H9 (cell line): Measurements from ENCODE around the gene DDX28. TPM values are rescaled to one million over a fixed set of nuclear protein-coding genes. Genes with fewer than 3 reads are reported as not detected.

Experiments used
- DNase-seq: peaks from one replicate; pipeline ENCODE4 v3.0.0-alpha.2; 2017
- H2AFZ ChIP-seq: one replicate; pipeline ENCODE4 v1.6.1; 2013; ENCODE audit warnings: mild to moderate bottlenecking, low read length, control low read depth, moderate library complexity
- H2AK5ac ChIP-seq: 2 replicates; pipeline ENCODE4 v1.6.1; 2013; ENCODE audit warnings: low read length, control low read depth, mixed read lengths; ENCODE audit not compliant: insufficient read length
- H2BK120ac ChIP-seq: one replicate; pipeline ENCODE4 v1.6.1; 2013; ENCODE audit warnings: low read depth, mild to moderate bottlenecking, low read length, control low read depth, inconsistent platforms; ENCODE audit not compliant: poor library complexity, severe bottlenecking
- H2BK12ac ChIP-seq: 2 replicates; pipeline ENCODE4 v1.6.1; 2013; ENCODE audit warnings: low read length, control low read depth, mixed read lengths, low read depth; ENCODE audit not compliant: insufficient read length
- H2BK15ac ChIP-seq: 2 replicates; pipeline ENCODE4 v1.6.1; 2013; ENCODE audit warnings: low read depth, low read length, control low read depth
- H2BK20ac ChIP-seq: one replicate; pipeline ENCODE4 v1.6.1; 2013; ENCODE audit warnings: low read depth, mild to moderate bottlenecking, low read length, control low read depth, inconsistent platforms; ENCODE audit not compliant: poor library complexity, severe bottlenecking
- H2BK5ac ChIP-seq: 2 replicates; pipeline ENCODE4 v1.6.1; 2013; ENCODE audit warnings: low read length, control low read depth, mixed read lengths; ENCODE audit not compliant: insufficient read length
- H3K14ac ChIP-seq: 2 replicates; pipeline ENCODE4 v1.6.1; 2013; ENCODE audit warnings: low read length, control low read depth; ENCODE audit not compliant: insufficient read depth
- H3K18ac ChIP-seq: 2 replicates; pipeline ENCODE4 v1.6.1; 2013; ENCODE audit warnings: low read depth, mild to moderate bottlenecking, mixed read lengths, low read length, control low read depth; ENCODE audit not compliant: insufficient read length
- H3K23ac ChIP-seq: 2 replicates; pipeline ENCODE4 v1.6.1; 2013; ENCODE audit warnings: low read length, control low read depth, mixed read lengths, low read depth; ENCODE audit not compliant: insufficient read length
- H3K23me2 ChIP-seq: 2 replicates; pipeline ENCODE4 v1.6.1; 2013; ENCODE audit warnings: low read depth, mild to moderate bottlenecking, mixed read lengths, low read length, control low read depth; ENCODE audit not compliant: insufficient read length, poor library complexity, severe bottlenecking
- H3K27ac ChIP-seq: 2 replicates; pipeline ENCODE4 v1.5.1; 2013; ENCODE audit warnings: low read length, control low read depth, mixed read lengths, low read depth; ENCODE audit not compliant: insufficient read length
- H3K27me3 ChIP-seq: 2 replicates; pipeline ENCODE4 v1.6.1; 2013; ENCODE audit warnings: low read length, control low read depth, inconsistent platforms; ENCODE audit not compliant: insufficient read depth
- H3K4ac ChIP-seq: 2 replicates; pipeline ENCODE4 v1.6.1; 2013; ENCODE audit warnings: low read depth, mild to moderate bottlenecking, control low read depth, inconsistent platforms, low read length, moderate library complexity
- H3K4me1 ChIP-seq: 2 replicates; pipeline ENCODE4 v1.6.1; 2013; ENCODE audit warnings: low read length, control low read depth, inconsistent platforms; ENCODE audit not compliant: insufficient read depth
- H3K4me2 ChIP-seq: 2 replicates; pipeline ENCODE4 v1.6.1; 2013; ENCODE audit warnings: low read length, control low read depth, mixed read lengths; ENCODE audit not compliant: insufficient read length, insufficient read depth
- H3K56ac ChIP-seq: 2 replicates; pipeline ENCODE4 v1.6.1; 2013; ENCODE audit warnings: low read depth, mild to moderate bottlenecking, mixed read lengths, low read length, control low read depth; ENCODE audit not compliant: insufficient read length
- H3K79me1 ChIP-seq: 2 replicates; pipeline ENCODE4 v1.6.1; 2013; ENCODE audit warnings: low read depth, mild to moderate bottlenecking, moderate library complexity, low read length, control low read depth, inconsistent platforms; ENCODE audit not compliant: insufficient read depth, poor library complexity, severe bottlenecking
- H3K79me2 ChIP-seq: 2 replicates; pipeline ENCODE4 v1.6.1; 2013; ENCODE audit warnings: low read length, control low read depth, inconsistent platforms; ENCODE audit not compliant: insufficient read depth
- H3K9ac ChIP-seq: 2 replicates; pipeline ENCODE4 v1.6.1; 2013; ENCODE audit warnings: low read length, control low read depth, mixed read lengths; ENCODE audit not compliant: insufficient read length; ENCODE audit errors: extremely low read depth
- H3K9me3 ChIP-seq: one replicate; pipeline ENCODE4 v1.6.1; 2013; ENCODE audit warnings: low read depth, low read length, inconsistent platforms; ENCODE audit not compliant: control insufficient read depth
- H3T11ph ChIP-seq: one replicate; pipeline ENCODE4 v1.6.1; 2013; ENCODE audit warnings: mild to moderate bottlenecking, low read length, control low read depth, inconsistent platforms
- H4K20me1 ChIP-seq: one replicate; pipeline ENCODE4 v1.6.1; 2013; ENCODE audit not compliant: control insufficient read depth, insufficient read length, insufficient read depth
- H4K5ac ChIP-seq: 2 replicates; pipeline ENCODE4 v1.6.1; 2013; ENCODE audit warnings: low read depth, mild to moderate bottlenecking, mixed read lengths, low read length, control low read depth; ENCODE audit not compliant: insufficient read length
- H4K8ac ChIP-seq: replicated peaks from 2 replicates; pipeline ENCODE4 v1.6.1; 2013; ENCODE audit warnings: low read length, control low read depth, mixed read lengths, low read depth; ENCODE audit not compliant: insufficient read length
- H4K91ac ChIP-seq: 2 replicates; pipeline ENCODE4 v1.6.1; 2013; ENCODE audit warnings: low read depth, mild to moderate bottlenecking, moderate library complexity, mixed read lengths, low read length, control low read depth; ENCODE audit not compliant: insufficient read length
- H3K27ac Mint-ChIP-seq, 3 experiments: 2 replicates in 2 of 3; 3 replicates in 1 of 3; pipeline ENCODE4 v1.8.0; 2020 to 2021; ENCODE audit warnings: mixed read lengths in 3 of 3, mild to moderate bottlenecking in 1 of 3, moderate library complexity in 1 of 3
- H3K27me3 Mint-ChIP-seq: 2 replicates; pipeline ENCODE4 v1.8.0; 2021; ENCODE audit warnings: low read depth, mild to moderate bottlenecking, moderate library complexity, mixed read lengths
- H3K36me3 Mint-ChIP-seq, 3 experiments: 2 replicates in 2 of 3; 3 replicates in 1 of 3; pipeline ENCODE4 v1.8.0; 2020 to 2021; ENCODE audit warnings: low read depth in 3 of 3, mixed read lengths in 3 of 3; ENCODE audit not compliant: insufficient read depth in 1 of 3
- H3K4me1 Mint-ChIP-seq, 2 experiments: 2 replicates each; pipeline ENCODE4 v1.8.0; 2020; ENCODE audit warnings: mixed read lengths in 2 of 2
- H3K4me3 Mint-ChIP-seq, 2 experiments: 2 replicates in 1 of 2; 3 replicates in 1 of 2; pipeline ENCODE4 v1.8.0; 2020 to 2021; ENCODE audit warnings: mild to moderate bottlenecking in 2 of 2, mixed read lengths in 2 of 2, moderate library complexity in 1 of 2
- H3K9me3 Mint-ChIP-seq, 2 experiments: 2 replicates in 1 of 2; 3 replicates in 1 of 2; pipeline ENCODE4 v1.8.0; 2020; ENCODE audit warnings: mild to moderate bottlenecking in 2 of 2, mixed read lengths in 2 of 2, moderate library complexity in 1 of 2
- total RNA-seq: library from RNA; stranded (reverse); gene quantifications from 2 replicates; pipeline ENCODE4 v1.2.1, GENCODE V29; 2021
- TF ChIP-seq, protein P1 (sequence below): fragments of 200-600 bp; sonication (generic); conservative IDR thresholded peaks from 3 replicates; pipeline ENCODE4 v1.8.0; 2021; ENCODE audit warnings: antibody characterized with exemption, mild to moderate bottlenecking

DDX28 gene
- total RNA-seq, 1 experiment from 2014 or later = 22.9 TPM

DNA sequence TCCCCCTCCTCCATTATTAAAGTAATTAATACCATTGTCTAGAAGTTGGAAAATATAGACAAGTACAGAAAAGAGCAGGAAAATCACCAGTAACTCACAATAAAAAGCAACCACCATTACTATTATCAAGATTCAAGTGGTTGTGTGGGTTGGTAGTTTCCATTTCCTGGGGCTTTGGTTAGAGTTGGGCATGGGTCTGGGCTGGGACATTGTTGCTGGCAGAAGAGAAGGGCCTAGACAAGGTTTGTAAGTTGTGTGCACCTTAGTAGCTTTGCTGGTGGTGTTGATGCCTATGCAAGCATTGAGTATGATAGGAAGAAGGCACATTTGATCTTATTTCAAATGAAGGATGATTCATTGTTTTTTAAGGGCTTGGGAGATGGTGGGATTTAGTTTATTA lies 36.8 kb upstream of the DDX28 start:
- H3K4me1 ChIP-seq = no peaks in the 10 kb centered on the region
- H3K9me3 ChIP-seq = no peaks in the 10 kb centered on the region
- no peak overlapping the region for H4K5ac ChIP-seq
- H2AFZ ChIP-seq = no peak overlapping the region
- no peak for DNase-seq
- no peak overlapping the region for H3K56ac ChIP-seq
- H3K36me3 Mint-ChIP-seq = peaks cover 4 to 35% (median 18%) of the 10 kb centered on the region in 3 experiments; a peak in 6 of 7 replicates
- H3K14ac ChIP-seq = no peak overlapping the region
- no peaks in the 10 kb centered on the region for H3K79me1 ChIP-seq
- no peak overlapping the region for H2BK12ac ChIP-seq
- H4K20me1 ChIP-seq = no peaks in the 10 kb centered on the region
- H3T11ph ChIP-seq = no peak overlapping the region
- H3K9ac ChIP-seq = no peak overlapping the region
- H3K4me1 Mint-ChIP-seq = no peaks in the 10 kb centered on the region
- H4K8ac ChIP-seq = no peak overlapping the region
- H3K27me3 Mint-ChIP-seq = no peaks in the 10 kb centered on the region
- no peak overlapping the region for H3K27ac ChIP-seq
- no peak overlapping the region for H3K4ac ChIP-seq
- no peak overlapping the region for H3K4me3 Mint-ChIP-seq
- H4K91ac ChIP-seq = no peak overlapping the region
- no peaks in the 10 kb centered on the region for H3K27me3 ChIP-seq
- H2BK5ac ChIP-seq = no peak overlapping the region
- TF ChIP-seq, protein P1, sequence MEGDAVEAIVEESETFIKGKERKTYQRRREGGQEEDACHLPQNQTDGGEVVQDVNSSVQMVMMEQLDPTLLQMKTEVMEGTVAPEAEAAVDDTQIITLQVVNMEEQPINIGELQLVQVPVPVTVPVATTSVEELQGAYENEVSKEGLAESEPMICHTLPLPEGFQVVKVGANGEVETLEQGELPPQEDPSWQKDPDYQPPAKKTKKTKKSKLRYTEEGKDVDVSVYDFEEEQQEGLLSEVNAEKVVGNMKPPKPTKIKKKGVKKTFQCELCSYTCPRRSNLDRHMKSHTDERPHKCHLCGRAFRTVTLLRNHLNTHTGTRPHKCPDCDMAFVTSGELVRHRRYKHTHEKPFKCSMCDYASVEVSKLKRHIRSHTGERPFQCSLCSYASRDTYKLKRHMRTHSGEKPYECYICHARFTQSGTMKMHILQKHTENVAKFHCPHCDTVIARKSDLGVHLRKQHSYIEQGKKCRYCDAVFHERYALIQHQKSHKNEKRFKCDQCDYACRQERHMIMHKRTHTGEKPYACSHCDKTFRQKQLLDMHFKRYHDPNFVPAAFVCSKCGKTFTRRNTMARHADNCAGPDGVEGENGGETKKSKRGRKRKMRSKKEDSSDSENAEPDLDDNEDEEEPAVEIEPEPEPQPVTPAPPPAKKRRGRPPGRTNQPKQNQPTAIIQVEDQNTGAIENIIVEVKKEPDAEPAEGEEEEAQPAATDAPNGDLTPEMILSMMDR = no peak
- H2AK5ac ChIP-seq = no peak overlapping the region
- H3K9me3 Mint-ChIP-seq = no peaks in the 10 kb centered on the region
- no peaks in the 10 kb centered on the region for H3K23me2 ChIP-seq
- H3K18ac ChIP-seq = no peak overlapping the region
- H3K4me2 ChIP-seq = no peak overlapping the region
- H3K79me2 ChIP-seq = no peaks in the 10 kb centered on the region
- no peak overlapping the region for H2BK20ac ChIP-seq
- no peak overlapping the region for H3K27ac Mint-ChIP-seq
- no peak overlapping the region for H2BK120ac ChIP-seq
- no peak overlapping the region for H2BK15ac ChIP-seq
- no peak overlapping the region for H3K23ac ChIP-seq
